ENCODE measurements around the gene C1S.

- TF ChIP-seq CTCF (IDR thresholded peaks at IDR 0.05) (no peak), EZH2 (IDR thresholded peaks at IDR 0.05; ENCODE audit: borderline replicate concordance, insufficient read depth, low read depth, low read length, poor library complexity, severe bottlenecking) (no peak)
Measured at GRCh38 chr12:7100239-7100638, 39.7 kb downstream of the C1S start.
